Measurements from ENCODE around the gene RPS6KA5.
"Not testable (repeated sequence)": the region's sequence is repeated elsewhere in the genome, so short reads cannot be mapped to it uniquely, and the experiment has no call there.

RPS6KA5 gene

DNA sequence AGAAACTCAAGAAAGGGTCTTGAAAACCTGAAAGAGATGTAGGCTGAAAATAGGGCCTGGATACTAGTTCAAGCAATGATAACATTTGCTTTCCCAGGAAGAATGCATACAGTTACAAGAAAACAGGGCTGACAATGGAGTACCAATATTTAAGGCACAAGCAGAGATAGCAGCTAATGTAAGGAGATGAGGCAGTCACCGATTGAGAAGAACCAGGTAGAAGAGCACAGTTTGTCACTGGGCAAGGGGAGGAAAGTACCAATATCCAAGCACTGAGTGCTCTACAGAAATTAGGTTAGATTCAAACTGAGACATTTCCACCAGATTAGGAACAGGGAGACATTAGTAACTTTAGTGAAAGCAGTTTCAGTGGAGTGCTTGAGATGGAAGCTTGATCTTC, 19.9 kb downstream of the RPS6KA5 start:
- H3K9me3 Mint-ChIP-seq = no peaks in the 10 kb centered on the region
- H3K36me3 Mint-ChIP-seq (ENCODE audit: low read depth) = no peaks in the 10 kb centered on the region
- H3K27ac Mint-ChIP-seq = no peak overlapping the region
- TF ChIP-seq, protein P1, sequence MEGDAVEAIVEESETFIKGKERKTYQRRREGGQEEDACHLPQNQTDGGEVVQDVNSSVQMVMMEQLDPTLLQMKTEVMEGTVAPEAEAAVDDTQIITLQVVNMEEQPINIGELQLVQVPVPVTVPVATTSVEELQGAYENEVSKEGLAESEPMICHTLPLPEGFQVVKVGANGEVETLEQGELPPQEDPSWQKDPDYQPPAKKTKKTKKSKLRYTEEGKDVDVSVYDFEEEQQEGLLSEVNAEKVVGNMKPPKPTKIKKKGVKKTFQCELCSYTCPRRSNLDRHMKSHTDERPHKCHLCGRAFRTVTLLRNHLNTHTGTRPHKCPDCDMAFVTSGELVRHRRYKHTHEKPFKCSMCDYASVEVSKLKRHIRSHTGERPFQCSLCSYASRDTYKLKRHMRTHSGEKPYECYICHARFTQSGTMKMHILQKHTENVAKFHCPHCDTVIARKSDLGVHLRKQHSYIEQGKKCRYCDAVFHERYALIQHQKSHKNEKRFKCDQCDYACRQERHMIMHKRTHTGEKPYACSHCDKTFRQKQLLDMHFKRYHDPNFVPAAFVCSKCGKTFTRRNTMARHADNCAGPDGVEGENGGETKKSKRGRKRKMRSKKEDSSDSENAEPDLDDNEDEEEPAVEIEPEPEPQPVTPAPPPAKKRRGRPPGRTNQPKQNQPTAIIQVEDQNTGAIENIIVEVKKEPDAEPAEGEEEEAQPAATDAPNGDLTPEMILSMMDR (IDR thresholded peaks at IDR 0.05; ENCODE audit: unreplicated experiment in 3 of 3) = no peak
- no peak overlapping the region for H3K4me3 Mint-ChIP-seq
- no peaks in the 10 kb centered on the region for H3K27me3 Mint-ChIP-seq (ENCODE audit: low read depth)
- H3K4me1 Mint-ChIP-seq = peaks cover 15% of the 10 kb centered on the region

GRCh38 chr14:91038439-91038838, 22.0 kb downstream of the RPS6KA5 start:
- TF ChIP-seq, protein P1 (IDR thresholded peaks at IDR 0.05; ENCODE audit: unreplicated experiment in 3 of 3) = no peak
- Mint-ChIP-seq H3K27me3 (ENCODE audit: low read depth) (no peaks in the 10 kb centered on the region), H3K4me3 (no peak overlapping the region), H3K36me3 (ENCODE audit: low read depth) (no peaks in the 10 kb centered on the region), H3K4me1 (peaks cover 15% of the 10 kb centered on the region), H3K9me3 (no peaks in the 10 kb centered on the region), H3K27ac (no peak overlapping the region)

- Mint-ChIP-seq H3K27ac (no peak overlapping the region), H3K27me3 (ENCODE audit: low read depth) (no peaks in the 10 kb centered on the region), H3K4me3 (no peak overlapping the region), H3K4me1 (peaks cover 6% of the 10 kb centered on the region), H3K9me3 (no peaks in the 10 kb centered on the region), H3K36me3 (ENCODE audit: low read depth) (no peaks in the 10 kb centered on the region)
- TF ChIP-seq, protein P1 (IDR thresholded peaks at IDR 0.05; ENCODE audit: unreplicated experiment in 3 of 3) = no peak
Observed at GRCh38 chr14:91036741-91037469, 23.5 kb downstream of the RPS6KA5 start.

- Mint-ChIP-seq H3K27me3 (ENCODE audit: low read depth) (no peaks in the 10 kb centered on the region), H3K27ac (no peak overlapping the region), H3K4me3 (no peak overlapping the region), H3K9me3 (no peaks in the 10 kb centered on the region), H3K4me1 (peaks cover 5% of the 10 kb centered on the region), H3K36me3 (ENCODE audit: low read depth) (no peaks in the 10 kb centered on the region)
- TF ChIP-seq, protein P1 (IDR thresholded peaks at IDR 0.05; ENCODE audit: unreplicated experiment in 3 of 3) = no peak
Observed at GRCh38 chr14:91035855-91036254, 24.6 kb downstream of the RPS6KA5 start.

- H3K27me3 Mint-ChIP-seq (ENCODE audit: low read depth); H3K4me1 Mint-ChIP-seq; H3K27ac Mint-ChIP-seq: not testable (repeated sequence)
Observed at GRCh38 chr14:91034379-91034778, 26.1 kb downstream of the RPS6KA5 start.

DNA sequence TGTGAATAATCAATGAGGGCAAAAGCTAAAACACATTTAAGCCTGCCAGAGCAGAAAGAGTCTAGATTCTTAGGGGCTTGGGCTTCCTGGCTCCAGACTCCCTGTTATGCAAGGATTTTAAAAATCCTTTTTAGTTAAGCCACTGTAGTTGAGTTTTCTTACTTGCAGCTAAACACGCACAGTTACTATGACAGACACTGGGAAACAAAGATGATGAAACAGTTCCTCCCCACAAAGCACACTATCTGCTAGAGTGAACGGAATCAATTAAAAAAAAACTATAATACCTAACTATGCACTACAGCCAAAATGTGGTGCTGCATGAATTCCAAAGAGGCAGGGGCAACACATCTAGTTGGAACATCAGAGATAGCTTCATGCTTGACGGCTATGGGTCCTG, 28.2 kb downstream of the RPS6KA5 start:
- Mint-ChIP-seq H3K27me3 (ENCODE audit: low read depth) (no peaks in the 10 kb centered on the region), H3K27ac (no peak overlapping the region), H3K4me1 (no peaks in the 10 kb centered on the region), H3K4me3 (no peak overlapping the region), H3K9me3 (no peaks in the 10 kb centered on the region), H3K36me3 (ENCODE audit: low read depth) (no peaks in the 10 kb centered on the region)
- TF ChIP-seq, protein P1 (IDR thresholded peaks at IDR 0.05; ENCODE audit: unreplicated experiment in 3 of 3) = no peak

More at GRCh38 chr14:91034379-91034778, 26.1 kb downstream of the RPS6KA5 start:
- not testable (repeated sequence) for H3K9me3 Mint-ChIP-seq; H3K4me3 Mint-ChIP-seq; H3K36me3 Mint-ChIP-seq (ENCODE audit: low read depth)

Measured in nephron (organoid).